Measurements from ENCODE around the gene PDE2A.

PDE2A gene

DNA sequence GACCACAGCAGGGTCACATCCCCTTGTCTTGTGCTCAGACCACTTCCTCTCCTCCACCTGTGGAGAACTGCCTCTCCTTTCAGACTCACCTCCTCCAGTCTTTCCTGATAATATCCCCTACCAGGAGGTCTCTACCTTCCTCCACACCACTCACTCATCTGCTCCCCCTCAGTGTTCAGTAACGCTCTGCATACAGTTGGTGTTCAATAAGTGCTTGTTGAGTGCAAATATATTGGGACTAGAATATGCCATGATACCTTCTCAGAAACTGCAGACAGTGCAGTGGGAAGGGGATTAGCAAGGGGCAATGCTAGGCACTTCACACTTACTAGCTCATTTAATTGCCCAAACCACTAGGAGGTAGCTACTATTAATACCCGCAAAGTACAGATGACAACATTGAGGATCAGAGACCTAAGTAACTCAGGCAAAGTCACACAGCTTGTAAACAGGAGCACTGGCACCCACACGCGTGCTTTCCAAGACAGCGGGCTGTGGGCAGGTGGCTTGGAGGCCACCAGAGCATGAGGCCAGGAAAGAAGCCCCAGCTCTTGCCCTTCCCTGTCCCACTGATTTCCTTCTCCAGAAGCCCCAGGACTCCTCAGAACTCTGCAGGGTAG is 8.1 kb upstream of the PDE2A start:
- no peak for DNase-seq

DNA sequence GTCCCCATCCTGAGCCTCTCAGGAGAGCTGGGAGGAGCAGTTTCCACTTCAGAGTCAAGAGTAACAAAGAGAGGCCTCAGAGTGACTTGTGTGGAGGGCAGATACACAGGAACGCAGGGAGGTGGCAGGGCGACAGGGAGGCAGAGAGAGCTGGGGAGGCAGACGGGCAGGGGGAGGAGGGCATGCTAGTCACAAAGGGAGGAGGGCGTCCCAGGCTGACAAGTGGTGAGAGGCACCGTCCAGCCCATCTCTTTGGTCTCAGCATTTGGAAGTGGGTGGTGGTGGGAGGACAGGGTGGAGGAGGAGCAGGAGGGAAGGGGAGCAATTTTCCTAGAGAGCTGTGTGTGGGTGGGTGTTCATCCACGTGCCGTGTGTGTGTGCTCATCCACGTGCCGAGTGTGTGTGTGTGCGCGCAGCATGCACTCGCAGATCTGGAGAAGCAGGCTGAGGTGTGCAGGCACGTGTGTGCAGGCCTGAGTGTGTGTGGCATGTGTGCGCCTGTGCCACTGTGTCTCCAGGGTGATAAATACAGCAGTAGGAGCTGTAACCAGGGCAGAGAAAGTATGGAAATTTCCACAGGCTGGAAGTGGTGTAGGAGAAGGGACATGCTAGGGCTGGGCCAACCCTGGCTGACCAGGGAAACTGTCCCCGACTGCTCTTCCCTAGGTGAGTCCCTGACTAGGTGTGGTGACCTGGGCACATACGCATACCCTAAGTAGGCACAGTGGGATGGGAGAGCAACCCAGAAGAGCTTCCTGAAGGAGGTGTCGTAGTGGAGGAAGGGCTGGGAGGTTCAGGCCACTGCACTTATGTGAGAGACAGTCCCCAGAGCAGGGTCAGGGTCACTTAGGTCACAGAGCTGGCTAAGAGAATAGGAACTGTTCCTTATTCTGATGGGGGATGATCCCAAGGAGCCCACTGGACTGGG is 7.3 kb upstream of the PDE2A start:
- no peak for DNase-seq

DNA sequence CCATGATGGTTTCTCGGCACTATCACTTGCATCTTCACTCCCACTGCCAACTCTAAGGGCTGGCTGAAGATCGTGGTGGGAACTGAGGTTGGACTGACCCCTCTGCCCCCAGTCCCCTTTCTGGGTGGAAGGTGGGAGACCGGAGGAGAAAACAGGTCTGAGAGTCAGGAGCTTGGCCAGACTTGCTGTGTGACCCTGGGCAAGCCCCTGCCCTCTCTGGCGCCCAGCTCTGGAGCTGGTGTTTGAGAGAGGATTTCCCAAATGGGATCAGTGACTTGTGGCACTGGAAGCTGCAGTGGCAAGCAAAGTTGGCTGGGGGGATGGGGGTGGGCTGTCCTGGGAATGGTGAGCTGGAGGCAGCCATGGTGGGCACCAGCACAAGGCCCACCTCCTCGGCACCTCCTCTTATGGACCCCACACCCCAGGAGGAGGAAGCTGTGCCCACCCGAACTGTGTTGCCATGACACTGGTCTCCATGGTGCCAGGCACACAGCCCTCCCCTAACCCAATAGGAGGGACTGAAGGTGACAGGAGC is 6.5 kb upstream of the PDE2A start:
- DNase-seq = no peak

DNA sequence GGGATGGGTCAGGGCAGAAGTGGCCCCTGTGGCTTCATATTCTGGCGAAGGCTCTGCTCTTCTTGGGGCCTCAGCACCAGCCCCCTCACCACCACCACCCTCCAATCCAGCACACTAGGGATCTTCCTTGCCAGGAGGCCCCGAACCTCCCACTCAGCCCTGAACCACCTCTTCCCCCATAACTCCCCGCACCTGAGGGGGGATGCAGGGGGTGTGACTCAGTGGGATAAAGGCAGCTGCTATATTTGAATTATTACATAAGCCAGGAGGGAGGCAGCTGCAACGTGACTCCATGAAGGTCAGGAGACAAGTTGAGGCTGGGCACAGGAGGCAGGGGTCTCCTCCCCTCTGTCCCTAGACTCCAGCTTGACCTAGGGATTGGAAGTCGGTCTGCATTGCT is 5.6 kb upstream of the PDE2A start:
- DNase-seq = no peak

DNA sequence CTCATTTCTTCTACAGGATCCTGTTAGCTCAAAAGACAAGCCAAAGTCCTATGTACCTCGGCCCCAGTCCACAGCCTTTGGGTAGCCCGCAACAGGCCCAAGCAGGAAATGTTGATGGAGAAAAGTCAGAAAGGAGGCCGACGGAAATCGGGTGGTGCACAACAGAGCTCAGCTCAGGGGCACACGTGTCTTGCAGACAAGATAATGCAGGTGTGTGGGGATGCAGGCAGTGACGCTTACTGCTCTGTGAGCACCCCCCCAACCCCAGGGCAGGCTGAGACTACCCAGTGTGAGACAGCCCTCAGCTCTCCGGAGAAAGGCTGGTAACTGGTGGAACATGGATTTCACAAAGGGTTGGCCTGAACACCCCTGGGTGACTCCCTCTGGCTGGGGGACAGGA is 4.3 kb upstream of the PDE2A start:
- DNase-seq = no peak

DNA sequence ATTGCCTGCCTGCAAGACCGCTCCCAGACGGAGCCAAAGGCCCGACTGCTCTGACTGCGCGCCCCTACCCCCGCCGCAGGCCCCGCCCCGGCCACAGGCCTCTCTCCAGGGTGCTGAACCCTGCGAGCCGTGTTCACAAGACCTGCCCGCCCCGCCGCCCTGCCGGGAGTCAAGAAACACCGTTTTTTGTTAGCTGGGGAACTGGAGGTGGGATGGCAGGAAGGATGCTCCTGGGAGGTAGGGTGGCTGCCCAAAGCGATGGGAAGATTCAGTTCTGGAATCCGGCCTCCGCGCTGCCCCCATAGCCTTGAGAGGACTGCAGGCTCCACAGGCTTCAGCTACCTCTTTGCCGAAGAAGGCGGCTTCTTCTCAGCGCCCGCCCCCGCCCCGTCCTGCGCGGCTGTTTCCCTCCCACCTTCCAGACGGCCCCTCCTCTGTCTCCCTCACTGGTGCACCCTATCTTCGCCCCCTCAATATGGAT is 2.7 kb upstream of the PDE2A start:
- peak in 3 of 4 experiments; percentile 36 to 74 (median 53) for DNase-seq

DNA sequence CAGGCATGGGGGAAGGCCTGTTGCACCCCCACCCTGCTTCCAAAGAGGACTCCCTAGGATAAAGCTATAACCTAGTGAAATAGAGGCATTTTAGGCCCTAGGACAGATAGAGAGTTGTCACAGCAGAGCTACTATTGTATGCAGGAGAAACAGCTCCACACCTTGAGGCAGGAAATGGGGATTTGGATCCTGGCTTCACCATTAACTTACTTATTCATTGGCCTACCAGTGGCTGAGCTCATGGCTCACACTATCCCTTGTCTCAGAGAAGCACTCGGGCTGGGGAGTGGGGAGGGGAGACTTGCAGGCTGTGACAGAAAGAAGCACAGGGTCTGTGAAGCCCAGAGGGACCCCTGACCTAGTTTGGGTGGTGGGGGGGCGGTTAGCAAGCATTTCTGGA is 999 bp upstream of the PDE2A start:
- no peak for DNase-seq

DNA sequence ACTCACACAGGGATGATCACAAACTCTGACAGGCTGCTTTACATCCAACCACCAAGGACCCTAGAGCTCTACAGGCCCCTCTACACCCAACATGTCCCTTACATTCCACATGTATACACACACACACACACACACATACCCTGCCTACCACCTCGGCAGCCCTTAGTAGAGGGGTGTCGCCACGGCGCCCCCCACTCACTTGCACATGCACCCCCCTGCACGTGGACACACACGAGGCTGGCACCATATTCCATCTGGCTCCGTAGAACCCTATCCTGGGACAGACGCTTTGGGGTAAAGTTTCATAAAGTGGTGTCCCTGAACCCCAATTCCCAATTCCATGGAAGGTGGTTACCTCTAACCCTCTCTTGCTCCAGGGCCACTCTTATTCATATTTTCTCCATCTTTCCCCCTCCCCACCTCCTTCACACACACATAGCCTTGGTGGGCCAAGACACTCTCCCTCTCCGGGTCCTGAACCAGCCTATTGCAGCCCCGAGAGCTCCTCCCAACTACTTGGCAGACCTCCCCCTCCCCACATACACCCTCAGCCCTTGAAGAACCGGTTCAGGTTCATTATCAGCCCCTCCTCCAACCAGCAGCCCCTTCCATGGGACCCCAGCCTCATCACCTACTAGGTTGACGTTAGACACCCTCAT is 809 bp downstream of the PDE2A start:
- no peak for DNase-seq

DNA sequence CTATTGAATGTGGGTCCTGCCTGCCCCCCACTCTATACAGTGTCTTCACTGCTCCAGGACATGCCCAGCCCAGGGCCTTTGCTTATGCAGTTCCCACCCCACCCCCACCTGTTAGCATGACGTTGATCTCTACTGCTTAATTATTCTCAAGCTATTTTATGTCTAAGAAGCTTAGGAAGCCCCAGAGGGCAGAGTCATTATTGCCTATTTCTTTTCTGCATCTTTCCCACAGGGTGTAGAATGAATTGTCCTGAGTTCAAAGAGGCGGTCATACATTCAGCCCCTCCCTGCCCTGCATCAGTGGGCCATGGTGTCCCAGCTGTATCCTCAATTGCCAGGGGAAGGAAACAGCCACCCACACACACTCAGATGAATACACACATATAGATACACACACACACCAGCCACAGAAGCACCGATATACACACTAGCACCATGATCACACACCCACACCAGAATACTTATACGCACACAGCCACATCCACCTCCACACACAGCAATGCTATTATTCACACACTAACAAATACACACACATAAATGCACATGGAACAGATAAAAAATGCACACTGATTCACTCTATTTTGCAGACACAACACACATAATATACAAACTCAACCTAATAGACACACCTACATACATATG is 1.5 kb downstream of the PDE2A start:
- DNase-seq = no peak

DNA sequence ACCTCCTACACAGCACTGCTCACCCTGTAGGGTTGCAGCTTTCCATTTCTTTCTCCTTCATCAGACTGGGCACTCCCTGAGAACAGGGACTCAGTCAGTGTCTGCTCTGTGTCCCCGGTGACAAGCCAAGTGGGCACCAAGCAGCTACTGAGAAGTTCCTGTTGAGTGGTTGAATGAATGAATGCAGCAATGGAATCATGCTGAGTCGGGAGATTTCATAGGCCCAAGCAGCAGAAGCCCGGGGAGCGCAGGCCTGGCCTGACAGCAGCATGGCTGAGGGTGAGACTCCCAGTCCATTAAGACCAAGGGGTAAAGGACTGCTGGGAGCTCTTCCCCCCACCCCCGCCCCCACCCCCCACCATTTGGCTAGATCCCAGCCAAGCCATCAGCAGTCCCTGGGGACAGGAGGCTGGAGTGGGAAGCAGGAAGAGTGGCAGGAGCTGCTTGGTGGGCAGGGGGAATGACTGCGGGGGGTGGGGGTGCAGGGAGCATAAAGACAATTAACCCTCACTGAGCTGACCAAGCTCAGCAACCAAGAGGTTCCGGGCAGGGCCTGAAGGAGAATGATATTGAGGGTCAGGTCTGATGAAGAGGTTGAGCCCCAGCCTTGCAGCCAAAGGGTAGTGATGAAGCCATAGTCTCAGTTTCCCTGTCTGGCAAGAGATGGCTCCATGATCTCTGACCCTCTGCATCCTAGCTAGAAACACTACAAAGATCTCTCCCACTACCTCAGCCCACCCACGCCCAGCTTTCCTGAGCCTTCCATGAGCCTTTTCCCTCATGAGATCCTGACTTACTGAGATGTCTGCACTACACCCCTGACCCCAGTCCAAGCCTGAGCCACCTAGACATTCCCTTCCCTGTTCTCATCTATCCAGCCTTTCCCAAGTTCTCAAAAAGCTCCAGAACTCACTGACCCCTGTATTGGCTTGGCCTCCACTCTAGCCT is 2.8 kb downstream of the PDE2A start:
- DNase-seq = no peak

DNA sequence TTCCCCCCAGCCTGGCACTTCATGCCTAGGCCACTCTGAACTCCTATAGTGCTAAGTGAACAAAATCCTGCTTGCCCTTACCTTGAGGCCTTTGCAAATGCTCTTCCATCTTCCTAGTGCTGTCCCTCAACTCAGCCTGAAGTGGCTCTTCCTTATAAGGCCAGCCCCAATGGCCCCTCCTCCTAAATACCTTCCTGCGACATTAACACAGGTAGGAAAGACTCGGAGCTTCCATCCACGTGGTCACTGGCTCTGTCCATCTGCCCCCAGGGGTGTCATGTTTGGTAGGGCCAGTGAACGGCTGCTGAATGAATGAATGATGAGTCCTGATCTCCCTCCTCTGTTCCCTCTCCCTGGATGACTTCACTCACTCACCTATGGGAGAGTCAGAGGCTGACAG is 4.2 kb downstream of the PDE2A start:
- DNase-seq = no peak

DNA sequence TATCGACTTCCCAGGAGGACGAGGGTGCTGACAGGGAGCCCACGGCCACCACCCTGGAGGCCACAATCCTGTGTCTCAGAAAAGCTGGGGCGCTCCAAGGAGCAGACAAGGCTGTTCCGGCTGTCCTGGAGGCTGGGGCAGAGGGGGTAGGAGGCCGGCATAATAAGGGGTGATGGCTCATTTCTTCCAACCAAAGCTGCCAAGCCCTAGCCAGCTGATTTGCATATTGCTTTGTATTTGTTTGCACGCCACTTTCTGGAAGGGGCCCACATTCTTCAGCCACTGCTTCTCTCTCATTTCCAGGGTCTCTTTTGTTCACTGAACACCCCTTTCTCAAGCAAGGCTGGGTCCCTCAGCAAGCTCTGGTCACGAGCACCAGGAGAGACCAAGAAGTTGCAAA is 4.7 kb downstream of the PDE2A start:
- DNase-seq = no peak

DNA sequence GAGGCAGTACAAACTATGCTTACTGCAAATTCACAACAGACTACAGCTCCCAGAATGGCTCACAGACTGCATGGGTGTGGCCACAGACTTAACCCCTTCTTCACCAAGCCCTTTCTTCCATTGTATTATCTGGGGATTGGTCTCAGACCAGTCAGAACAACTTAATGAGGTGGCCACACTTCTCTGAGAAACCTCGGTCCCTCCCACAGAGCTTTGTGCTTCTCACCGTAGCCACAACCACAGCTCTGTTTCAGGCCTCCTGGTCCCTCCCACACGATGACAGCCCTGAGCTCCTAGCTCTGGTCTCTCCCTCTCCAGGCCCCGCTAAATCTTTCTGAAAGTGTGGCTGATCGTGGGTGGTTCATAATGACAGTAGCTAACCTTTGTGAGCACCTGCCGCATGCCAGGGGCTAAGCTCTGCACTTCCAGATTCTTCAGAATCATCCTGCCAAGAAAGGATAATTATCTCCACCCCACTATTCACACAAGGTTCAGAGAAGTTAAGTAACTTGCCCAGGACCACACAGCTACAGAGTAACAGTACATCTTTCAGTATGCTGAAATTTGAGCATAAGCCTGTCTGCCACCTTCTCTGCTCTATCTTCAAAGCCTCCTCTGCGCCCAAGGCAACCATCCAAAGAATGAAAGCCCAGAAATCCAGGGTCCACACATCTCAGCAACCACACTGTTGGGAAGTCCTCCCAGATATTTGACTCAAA is 5.4 kb downstream of the PDE2A start:
- DNase-seq = no peak

DNA sequence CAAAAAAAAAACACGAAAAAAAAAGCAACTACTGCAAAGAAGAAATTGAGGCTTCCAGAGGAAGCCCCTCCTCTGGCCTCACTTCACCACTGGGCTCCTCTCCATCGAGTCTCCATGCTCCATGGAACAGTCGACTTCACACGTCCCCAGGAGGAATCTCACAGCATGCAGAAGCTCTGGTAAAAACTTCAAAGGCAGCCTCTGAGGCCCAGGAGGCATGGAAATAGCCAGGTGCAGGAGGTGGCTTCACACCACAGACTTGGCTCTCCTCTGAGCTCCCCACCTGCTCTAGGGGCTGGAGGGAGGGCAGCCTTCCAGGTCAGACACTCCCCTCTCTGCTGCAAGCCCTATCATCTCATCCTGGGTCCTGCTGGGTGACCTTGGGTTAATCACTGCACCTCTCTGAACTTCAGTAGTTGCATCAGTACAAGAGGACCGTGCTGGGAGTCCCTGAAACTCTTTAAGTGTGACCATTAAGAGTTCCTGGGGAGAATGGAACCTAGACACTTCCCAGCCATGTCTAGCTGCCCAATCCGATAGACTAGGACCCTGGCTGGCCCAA is 8.2 kb downstream of the PDE2A start:
- no peak for DNase-seq

DNA sequence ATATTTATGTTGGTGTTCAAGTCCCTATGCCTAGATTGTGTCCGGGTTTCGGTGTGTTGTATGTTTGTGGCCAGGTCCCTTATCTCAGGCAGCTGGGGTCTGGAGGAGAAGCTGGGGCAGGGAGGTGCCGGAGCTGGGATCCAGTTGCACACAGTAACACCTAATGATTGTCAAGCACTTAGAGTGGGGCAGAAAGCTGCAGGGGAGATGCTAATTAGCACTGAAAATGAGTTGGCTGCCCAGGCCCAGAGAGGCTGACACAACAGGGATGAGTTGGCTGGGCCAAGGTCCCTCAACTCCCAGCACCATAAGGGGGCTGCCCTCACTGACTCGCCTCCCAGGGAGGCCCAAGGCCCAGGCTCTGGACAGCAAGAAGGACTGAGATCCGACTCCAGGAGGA is 12.2 kb downstream of the PDE2A start:
- no peak for DNase-seq

DNA sequence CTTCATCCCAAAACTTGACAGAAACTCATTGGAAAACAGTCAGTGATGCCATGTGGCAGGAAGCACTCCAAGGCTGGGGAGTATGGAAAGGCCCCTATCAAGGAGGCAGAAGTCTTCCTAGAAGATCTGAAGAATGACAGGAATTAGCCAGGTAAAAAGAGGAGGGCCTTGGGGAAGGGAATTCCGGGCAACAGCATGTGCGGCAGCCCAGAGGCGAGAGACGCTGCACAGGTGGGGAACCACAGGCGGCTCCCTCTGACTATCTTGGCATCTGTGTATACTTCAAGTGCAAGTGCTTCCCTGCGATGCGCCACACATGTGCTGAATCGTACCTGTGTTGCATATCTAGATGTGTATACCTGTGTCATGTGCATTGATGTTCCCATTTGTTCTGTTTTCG is 12.7 kb downstream of the PDE2A start:
- no peak for DNase-seq

DNA sequence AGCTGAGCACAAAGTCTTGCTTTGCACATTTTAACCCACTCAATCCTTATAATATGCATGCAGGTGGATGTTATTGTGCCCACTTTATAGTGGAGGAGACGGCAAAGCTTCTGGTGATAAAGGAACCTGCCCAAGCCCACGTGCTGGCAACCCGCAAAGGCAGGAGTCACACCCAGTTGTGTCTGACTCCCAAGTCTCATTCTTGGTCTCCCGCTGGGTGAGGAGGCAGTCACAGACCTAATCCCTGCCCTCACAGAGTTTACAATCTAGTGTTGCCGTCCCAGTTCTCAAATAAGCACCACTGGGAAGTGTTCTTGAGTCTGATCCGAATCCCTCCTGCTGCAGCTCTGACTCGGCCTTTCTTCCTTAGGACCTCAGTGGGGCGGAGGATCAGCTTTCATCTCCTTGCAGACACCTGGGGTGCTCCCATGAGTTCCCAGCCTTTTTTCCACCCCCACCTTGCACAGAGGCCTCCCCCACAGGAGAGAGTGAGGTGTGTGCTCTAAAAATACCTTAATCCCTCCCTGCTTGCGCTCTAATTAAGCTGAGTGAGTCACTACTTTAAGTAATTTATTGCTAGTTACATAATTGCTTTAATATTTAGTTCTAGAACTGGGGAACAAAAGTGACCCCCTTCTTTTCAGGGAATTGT is 15.1 kb downstream of the PDE2A start:
- DNase-seq = no peak

DNA sequence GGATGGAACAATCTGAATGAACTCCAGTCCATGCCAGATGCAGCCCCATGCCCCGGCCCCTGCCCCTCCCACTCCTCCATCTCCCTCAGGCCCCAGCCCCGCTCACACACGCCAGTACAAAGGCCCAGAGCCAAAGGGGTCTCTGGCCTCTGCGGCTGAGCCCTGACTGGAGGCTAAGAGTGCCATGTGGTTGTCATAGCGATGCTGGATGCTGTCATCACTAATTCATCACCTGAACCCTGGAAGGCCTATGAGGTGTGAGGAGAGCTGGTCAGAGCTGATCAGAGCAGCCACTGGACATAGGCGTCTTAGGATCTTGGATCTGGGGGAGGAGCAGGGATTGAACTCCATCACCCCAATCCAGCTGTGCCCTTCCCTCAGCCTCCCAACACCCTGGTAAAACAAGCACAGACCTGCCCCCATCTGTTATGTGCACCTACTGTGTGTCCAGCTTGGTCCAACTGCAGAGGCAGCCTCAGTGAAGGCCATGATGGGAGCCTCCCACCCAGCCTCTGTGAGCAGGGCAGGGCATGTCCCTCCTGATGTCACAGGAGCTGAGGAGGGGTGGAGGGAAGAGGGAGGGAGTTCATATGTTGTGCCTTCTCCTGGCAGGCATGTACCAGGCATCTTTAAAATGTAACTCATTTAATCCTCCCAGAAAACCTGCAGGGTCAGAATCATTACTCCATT is 16.7 kb downstream of the PDE2A start:
- DNase-seq = no peak

DNA sequence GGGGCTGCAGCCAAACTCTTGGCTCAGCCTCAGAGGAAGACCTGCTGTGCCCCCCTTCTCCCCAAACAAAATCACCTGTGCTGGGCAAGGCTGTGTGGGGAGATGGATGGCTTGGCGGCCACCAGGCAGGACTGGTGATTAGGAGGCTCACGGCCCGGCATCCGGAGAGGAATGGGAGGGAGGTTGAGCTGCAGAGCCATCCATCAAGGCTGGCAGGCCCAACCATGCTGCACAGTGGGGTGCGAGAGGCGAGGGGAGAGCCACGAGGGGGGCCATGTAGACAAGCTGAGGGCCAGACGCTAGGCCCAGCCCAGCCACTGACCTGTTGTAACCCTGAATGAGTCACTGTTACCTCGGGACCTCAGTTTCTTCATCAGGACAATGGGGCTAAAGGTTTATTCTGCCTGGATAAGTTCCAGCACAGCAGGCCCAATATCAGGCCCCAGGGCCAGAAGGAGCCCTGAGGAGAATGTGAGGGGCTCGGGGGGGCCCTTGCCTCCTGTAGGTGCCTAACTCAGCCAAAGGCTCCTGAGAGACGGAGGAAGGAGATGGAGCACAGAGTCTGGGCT is 18.2 kb downstream of the PDE2A start:
- no peak for DNase-seq

Measured in activated naive CD4-positive, alpha-beta T cell (primary cell).